SU-DHL-6 (cell line): ENCODE results near the gene NUP35.
A peak's percentile ranks its signal among the peaks of the same experiment; 100 is the strongest.

Experiments
- H2AFZ ChIP-seq: fragments of 200-600 bp; sonication (generic); 2 replicates; pipeline ENCODE4 v1.6.1; 2014; ENCODE audit warnings: low read depth, mild to moderate bottlenecking, moderate library complexity, mixed read lengths, antibody characterized with exemption, low read length; ENCODE audit not compliant: severe bottlenecking
- H3F3A ChIP-seq: fragments of 200-600 bp; shearing (Covaris generic); 2 replicates; pipeline ENCODE4 v1.6.0; 2016; ENCODE audit warnings: antibody characterized with exemption, mild to moderate bottlenecking; ENCODE audit not compliant: insufficient read depth
- H3K27ac ChIP-seq: fragments of 200-600 bp; sonication (generic); 2 replicates; pipeline ENCODE4 v1.5.1; 2016; ENCODE audit warnings: low read depth, mild to moderate bottlenecking, low read length, moderate library complexity, mixed read lengths
- H3K27me3 ChIP-seq: fragments of 200-600 bp; sonication (generic), shearing (Covaris generic); 2 replicates; pipeline ENCODE4 v1.6.0; 2014; ENCODE audit warnings: mild to moderate bottlenecking, low read length
- H3K36me3 ChIP-seq: fragments of 200-600 bp; sonication (generic); 2 replicates; pipeline ENCODE4 v1.6.1; 2014; ENCODE audit warnings: mild to moderate bottlenecking, low read length, mixed read lengths
- H3K4me2 ChIP-seq: fragments of 300-600, 200-600 bp; shearing (Covaris generic), sonication (generic); 2 replicates; pipeline ENCODE4 v1.6.0; 2014; ENCODE audit warnings: low read length, low read depth, mild to moderate bottlenecking; ENCODE audit not compliant: poor library complexity, severe bottlenecking
- H3K4me3 ChIP-seq: fragments of 200-600 bp; sonication (generic); 2 replicates; pipeline ENCODE4 v1.5.1; 2014; ENCODE audit warnings: antibody characterized with exemption, low read length, mild to moderate bottlenecking, mixed read lengths; ENCODE audit not compliant: insufficient read depth, poor library complexity, severe bottlenecking
- H3K79me2 ChIP-seq: fragments of 200-600 bp; sonication (generic); 2 replicates; pipeline ENCODE4 v1.6.1; 2014; ENCODE audit warnings: mild to moderate bottlenecking, low read length, moderate library complexity; ENCODE audit not compliant: insufficient read depth
- H3K9ac ChIP-seq: fragments of 200-600 bp; sonication (generic); 2 replicates; pipeline ENCODE4 v1.7.0; 2014; ENCODE audit warnings: mild to moderate bottlenecking, low read length
- H3K9me2 ChIP-seq: fragments of 200-600 bp; sonication (generic); replicated peaks from 2 replicates; pipeline ENCODE4 v1.6.1; 2014; ENCODE audit warnings: low read length; ENCODE audit not compliant: insufficient read depth
- H3K9me3 ChIP-seq: fragments of 200-600 bp; sonication (generic); 2 replicates; pipeline ENCODE4 v1.6.1; 2014; ENCODE audit warnings: low read length, mixed read lengths; ENCODE audit not compliant: insufficient read depth
- H4K20me1 ChIP-seq: fragments of 200-600 bp; sonication (generic); 2 replicates; pipeline ENCODE4 v1.6.1; 2014; ENCODE audit warnings: low read depth, mild to moderate bottlenecking, antibody characterized with exemption, low read length, moderate library complexity, mixed read lengths
- EZH2phosphoT487 ChIP-seq: fragments of 200-600 bp; sonication (generic), shearing (Covaris generic); conservative IDR thresholded peaks from 2 replicates; pipeline ENCODE4 v1.6.1; 2018; ENCODE audit warnings: mild to moderate bottlenecking, antibody characterized with exemption, low read length, moderate library complexity, mixed read lengths
- TF ChIP-seq, protein P1 (sequence below): fragments of 200-600 bp; sonication (generic); IDR thresholded peaks from one replicate; pipeline ENCODE4 v1.5.1; 2017; ENCODE audit warnings: antibody characterized with exemption, mild to moderate bottlenecking, low read length, moderate library complexity; ENCODE audit not compliant: insufficient read depth, poor library complexity, severe bottlenecking

NUP35 gene

DNA sequence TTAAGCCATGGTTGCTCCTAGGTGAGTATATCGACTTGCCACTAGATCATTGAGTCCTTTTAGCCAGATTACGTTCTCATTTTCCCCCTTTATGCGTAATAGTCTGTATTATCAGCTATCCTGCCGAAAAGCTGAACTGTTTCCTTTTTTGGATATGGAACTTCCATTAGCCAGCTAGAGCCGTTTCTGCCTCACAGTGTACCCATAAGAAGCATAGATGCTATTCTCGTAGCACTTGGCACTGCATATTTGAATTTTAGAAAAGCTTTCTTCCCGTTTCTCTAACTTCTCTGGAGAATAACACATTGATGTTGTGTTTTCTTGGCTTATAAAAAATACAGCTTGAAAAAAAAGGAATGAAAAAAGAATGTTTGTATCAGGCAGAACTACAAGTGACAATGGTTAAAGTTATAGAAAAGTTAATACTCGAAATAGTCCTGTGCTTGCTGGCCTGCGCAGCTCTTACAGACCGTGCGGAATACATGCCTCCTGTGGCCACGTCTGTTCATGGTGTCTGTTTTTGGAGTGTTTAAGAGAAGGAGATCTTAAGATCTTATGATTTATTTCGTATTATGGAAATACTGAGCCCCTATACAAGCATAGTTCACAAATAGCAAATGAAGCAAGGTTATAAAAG, 45.0 kb upstream of the NUP35 start:
- no peaks in the 10 kb centered on the region for H3F3A ChIP-seq
- no peak overlapping the region for H3K27ac ChIP-seq
- H2AFZ ChIP-seq, result peak overlapping the region; percentile 92
- TF ChIP-seq EZH2phosphoT487, result no peak
- TF ChIP-seq, protein P1, sequence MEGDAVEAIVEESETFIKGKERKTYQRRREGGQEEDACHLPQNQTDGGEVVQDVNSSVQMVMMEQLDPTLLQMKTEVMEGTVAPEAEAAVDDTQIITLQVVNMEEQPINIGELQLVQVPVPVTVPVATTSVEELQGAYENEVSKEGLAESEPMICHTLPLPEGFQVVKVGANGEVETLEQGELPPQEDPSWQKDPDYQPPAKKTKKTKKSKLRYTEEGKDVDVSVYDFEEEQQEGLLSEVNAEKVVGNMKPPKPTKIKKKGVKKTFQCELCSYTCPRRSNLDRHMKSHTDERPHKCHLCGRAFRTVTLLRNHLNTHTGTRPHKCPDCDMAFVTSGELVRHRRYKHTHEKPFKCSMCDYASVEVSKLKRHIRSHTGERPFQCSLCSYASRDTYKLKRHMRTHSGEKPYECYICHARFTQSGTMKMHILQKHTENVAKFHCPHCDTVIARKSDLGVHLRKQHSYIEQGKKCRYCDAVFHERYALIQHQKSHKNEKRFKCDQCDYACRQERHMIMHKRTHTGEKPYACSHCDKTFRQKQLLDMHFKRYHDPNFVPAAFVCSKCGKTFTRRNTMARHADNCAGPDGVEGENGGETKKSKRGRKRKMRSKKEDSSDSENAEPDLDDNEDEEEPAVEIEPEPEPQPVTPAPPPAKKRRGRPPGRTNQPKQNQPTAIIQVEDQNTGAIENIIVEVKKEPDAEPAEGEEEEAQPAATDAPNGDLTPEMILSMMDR, result no peak
- peak overlapping the region; percentile 63 for H3K4me3 ChIP-seq
- no peaks in the 10 kb centered on the region for H3K36me3 ChIP-seq
- H3K9me3 ChIP-seq, result no peaks in the 10 kb centered on the region
- H3K79me2 ChIP-seq, result no peaks in the 10 kb centered on the region
- no peaks in the 10 kb centered on the region for H4K20me1 ChIP-seq
- H3K27me3 ChIP-seq, result no peaks in the 10 kb centered on the region
- no peaks in the 10 kb centered on the region for H3K9me2 ChIP-seq
- H3K4me2 ChIP-seq, result peak overlapping the region; percentile 71
- H3K9ac ChIP-seq, result peak overlapping the region; percentile 41

DNA sequence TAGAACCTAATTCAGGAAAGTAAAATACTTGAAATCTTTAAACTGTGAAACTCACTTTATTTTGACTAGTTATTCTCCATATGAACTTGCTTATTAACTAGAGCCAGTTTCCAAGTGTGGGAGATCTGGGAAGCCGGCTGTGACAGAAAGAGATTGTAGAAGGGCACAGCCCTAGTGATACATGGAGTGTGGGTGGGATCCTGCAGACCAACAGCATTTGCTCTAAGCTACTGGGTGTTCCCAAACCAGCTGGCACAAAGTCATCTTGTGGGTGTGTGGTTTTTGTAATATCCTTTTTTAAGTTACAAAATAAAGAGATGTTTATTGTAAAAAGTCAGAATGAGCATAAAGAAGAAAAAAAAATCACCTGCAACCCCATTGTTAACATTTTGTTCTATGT, 42.3 kb upstream of the NUP35 start:
- Histone ChIP-seq H3K27me3 (no peaks in the 10 kb centered on the region), H2AFZ (no peak overlapping the region), H3K9me3 (no peaks in the 10 kb centered on the region), H3K27ac (no peak overlapping the region), H3K79me2 (no peaks in the 10 kb centered on the region), H3K4me2 (no peak overlapping the region), H3K9me2 (no peaks in the 10 kb centered on the region), H3K4me3 (no peak overlapping the region), H3K36me3 (no peaks in the 10 kb centered on the region), H3K9ac (no peak overlapping the region), H3F3A (no peaks in the 10 kb centered on the region), H4K20me1 (no peaks in the 10 kb centered on the region)
- TF ChIP-seq, protein P1, result no peak
- no peak for TF ChIP-seq EZH2phosphoT487

DNA sequence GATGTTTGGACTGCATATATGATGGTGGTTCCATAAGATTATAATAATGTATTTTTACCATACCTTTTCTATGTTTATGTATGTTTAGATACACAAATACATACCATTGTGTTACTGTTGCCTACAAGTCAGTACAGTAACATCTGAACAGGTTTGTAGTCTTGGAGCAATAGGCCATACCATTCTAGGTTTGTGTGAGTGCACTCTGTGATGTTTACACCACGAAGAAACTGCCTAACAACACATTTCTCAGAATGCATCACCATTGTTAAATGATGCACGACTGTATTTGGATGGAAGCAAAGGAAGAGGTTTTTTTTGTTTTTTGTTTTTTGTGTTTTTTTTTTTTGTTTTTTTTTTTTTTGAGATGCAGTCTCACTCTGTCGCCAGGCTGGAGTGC, 36.2 kb upstream of the NUP35 start:
- H3K36me3 ChIP-seq, result no peaks in the 10 kb centered on the region
- H4K20me1 ChIP-seq, result no peaks in the 10 kb centered on the region
- H2AFZ ChIP-seq, result no peak overlapping the region
- H3K4me3 ChIP-seq, result no peak overlapping the region
- no peaks in the 10 kb centered on the region for H3K9me2 ChIP-seq
- TF ChIP-seq EZH2phosphoT487, result no peak
- TF ChIP-seq, protein P1, result no peak
- H3K27me3 ChIP-seq, result no peaks in the 10 kb centered on the region
- no peaks in the 10 kb centered on the region for H3K79me2 ChIP-seq
- H3K9ac ChIP-seq, result no peak overlapping the region
- H3K27ac ChIP-seq, result no peak overlapping the region
- no peaks in the 10 kb centered on the region for H3K9me3 ChIP-seq
- H3F3A ChIP-seq, result no peaks in the 10 kb centered on the region
- H3K4me2 ChIP-seq, result no peak overlapping the region
